ENCODE measurements around the gene UQCC3. TPM values are rescaled to one million over a fixed set of nuclear protein-coding genes. Genes with fewer than 3 reads are reported as not detected.

Gene UQCC3
- total and polyA plus RNA-seq, 9 of the 15 experiments (the other 6 are each of a cell fraction or from before 2014, with no cell fraction given), result 3.3 to 44.3 (median 8.0) TPM

- TF ChIP-seq GTF2F1 (IDR thresholded peaks at IDR 0.05; ENCODE audit: low read depth, low read length) (no peak), FOXA3 (CRISPR knock-in tag; conservative IDR thresholded peaks at IDR 0.05 in 1 of 2, IDR thresholded peaks at IDR 0.05 in 1 of 2) (no peak), ZNF263 (CRISPR knock-in tag; IDR thresholded peaks at IDR 0.05; ENCODE audit: borderline replicate concordance) (0 out of 2 replicates have a peak, but pooled peaks have one; percentile 55), MCM2 (IDR thresholded peaks at IDR 0.05; ENCODE audit: low read depth) (no peak), CREB1 (IDR thresholded peaks at IDR 0.05) (peak; percentile 18; the same call in 1 of the 2 replicates), CREB1 (CRISPR knock-in tag; IDR thresholded peaks at IDR 0.05) (no peak), MITF (IDR thresholded peaks at IDR 0.05) (no peak), TBL1XR1 (IDR thresholded peaks at IDR 0.05; ENCODE audit: low read length in 2 of 2) (no peak), ATF7 (IDR thresholded peaks at IDR 0.05) (peak; percentile 96), DEAF1 (CRISPR knock-in tag; IDR thresholded peaks at IDR 0.05) (no peak), HNRNPK (IDR thresholded peaks at IDR 0.05; ENCODE audit: low read depth, low read length, poor library complexity, severe bottlenecking) (no peak), GTF2B (IDR thresholded peaks at IDR 0.05; ENCODE audit: extremely low read depth, insufficient read length) (no peak), IRF1 (CRISPR knock-in tag; IDR thresholded peaks at IDR 0.05; ENCODE audit: borderline replicate concordance) (no peak), TEAD2 (tag; IDR thresholded peaks at IDR 0.05) (no peak), PRPF4 (IDR thresholded peaks at IDR 0.05; ENCODE audit: insufficient read depth, low read depth, low read length, poor library complexity, severe bottlenecking) (no peak), LCOR (CRISPR knock-in tag; IDR thresholded peaks at IDR 0.05) (0 out of 2 replicates have a peak, but pooled peaks have one; percentile 20), ZNF740 (CRISPR knock-in tag; IDR thresholded peaks at IDR 0.05) (peak; percentile 82), ZNF740 (tag; IDR thresholded peaks at IDR 0.05) (no peak), SP1 (CRISPR knock-in tag; IDR thresholded peaks at IDR 0.05) (no peak), MNT (conservative IDR thresholded peaks at IDR 0.05) (no peak), HSF4 (CRISPR knock-in tag; IDR thresholded peaks at IDR 0.05; ENCODE audit: borderline replicate concordance) (no peak)
Observed at GRCh38 chr11:62707277-62707861, 35.9 kb downstream of the UQCC3 start, which contains the start of the genes BSCL2 and GNG3 (continued).
